Activated CD8-positive, alpha-beta memory T cell treated with anti-CD3 and anti-CD28 coated beads for 48 hours (primary cell): ENCODE measurements around the gene SENP3.
"Not testable (repeated sequence)": the region's sequence is repeated elsewhere in the genome, so short reads cannot be mapped to it uniquely, and the experiment has no call there.

Experiments used
- DNase-seq, 3 experiments: peaks; one replicate each; pipeline ENCODE4 v3.0.0-alpha.2; 2020; ENCODE audit warnings: low read depth in 2 of 3, low spot score in 2 of 3

The SENP3 gene

DNA sequence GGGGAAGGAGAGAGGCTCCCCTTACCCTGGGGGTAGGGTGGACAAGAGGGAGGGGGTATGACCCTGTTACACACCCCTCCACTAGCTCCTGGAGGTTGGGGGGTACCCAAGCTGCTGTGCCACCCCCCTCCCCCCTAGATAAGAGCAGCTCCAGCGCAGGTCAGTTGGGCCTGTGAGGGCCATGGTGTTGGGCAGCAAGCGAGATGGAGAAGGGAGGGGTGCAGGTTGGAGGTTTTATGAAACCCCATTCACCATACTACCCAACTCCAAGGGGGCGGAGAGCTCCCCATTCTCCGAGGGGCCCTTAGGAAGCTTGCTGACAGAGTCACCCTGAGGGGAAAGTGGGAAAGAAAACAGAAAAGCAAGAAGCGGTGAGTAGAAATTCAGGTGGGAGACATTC lies 29.9 kb downstream of the SENP3 start:
- no peak for DNase-seq

DNA sequence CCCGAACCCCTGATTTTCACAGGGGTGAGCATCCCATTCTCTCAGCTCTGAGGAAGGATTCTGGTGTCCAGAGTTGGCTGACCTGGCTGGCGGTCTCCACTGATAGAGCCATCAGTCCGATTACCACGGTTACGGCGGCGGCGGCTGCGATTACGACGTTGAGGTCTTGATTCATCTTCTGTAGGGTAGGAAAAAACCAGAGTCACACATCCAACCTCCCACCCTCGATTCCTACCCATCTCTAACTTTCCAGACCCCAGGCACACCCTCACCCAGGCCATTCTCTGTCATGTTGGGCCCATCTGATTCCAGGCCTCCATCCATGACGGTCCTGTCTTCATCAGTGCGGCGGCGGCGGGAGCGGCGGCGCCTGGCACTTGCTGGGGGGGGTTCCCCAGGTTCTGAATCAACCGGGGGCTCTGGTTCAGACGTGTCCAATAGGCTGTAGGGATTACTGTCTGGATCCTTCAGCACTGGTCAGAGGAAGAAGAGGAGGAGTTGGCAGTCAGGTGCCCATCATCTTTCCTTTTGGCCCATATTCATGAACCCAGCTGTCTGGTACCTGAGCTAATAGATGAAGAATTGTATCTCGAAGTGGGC lies 30.8 kb downstream of the SENP3 start:
- no peak for DNase-seq

DNA sequence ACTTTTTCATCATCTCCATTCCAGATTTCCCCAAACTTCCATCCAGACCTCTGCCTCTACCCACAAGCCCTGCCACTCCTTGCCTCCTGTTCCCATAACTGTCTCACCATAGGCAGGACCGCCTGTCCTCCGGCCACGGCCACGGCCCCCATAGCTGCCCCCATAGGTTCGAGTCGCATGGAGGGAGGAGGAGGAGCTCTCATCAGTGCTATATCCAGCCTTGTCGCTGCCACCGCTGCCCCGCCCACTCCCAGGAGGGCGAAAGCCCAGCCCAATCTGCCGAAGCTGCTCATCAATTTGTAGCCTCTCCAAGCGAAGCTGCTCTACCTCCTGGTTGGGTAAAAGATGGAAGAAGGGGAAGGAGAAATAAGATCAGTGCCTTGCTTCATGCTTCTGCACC lies 31.6 kb downstream of the SENP3 start:
- no peak for DNase-seq

DNA sequence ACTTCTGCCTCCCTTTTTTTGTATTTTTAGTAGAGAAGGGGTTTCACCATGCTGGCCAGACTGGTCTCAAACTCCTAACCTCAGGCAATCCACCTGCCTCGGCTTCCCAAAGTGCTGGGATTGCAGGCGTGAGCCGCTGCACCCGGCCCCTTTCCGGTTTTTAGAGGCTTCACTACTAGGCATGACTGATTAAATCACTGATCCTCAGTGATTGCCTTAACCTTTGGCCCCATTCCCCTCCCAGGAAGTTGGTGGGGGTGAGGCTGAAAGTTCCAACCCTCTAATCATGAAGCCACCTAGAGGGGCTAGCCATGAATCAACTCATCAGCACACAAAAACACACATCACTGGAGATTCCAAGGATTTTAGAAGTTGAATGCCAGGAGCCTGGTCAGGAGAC lies 35.8 kb downstream of the SENP3 start:
- not testable (repeated sequence) for DNase-seq

DNA sequence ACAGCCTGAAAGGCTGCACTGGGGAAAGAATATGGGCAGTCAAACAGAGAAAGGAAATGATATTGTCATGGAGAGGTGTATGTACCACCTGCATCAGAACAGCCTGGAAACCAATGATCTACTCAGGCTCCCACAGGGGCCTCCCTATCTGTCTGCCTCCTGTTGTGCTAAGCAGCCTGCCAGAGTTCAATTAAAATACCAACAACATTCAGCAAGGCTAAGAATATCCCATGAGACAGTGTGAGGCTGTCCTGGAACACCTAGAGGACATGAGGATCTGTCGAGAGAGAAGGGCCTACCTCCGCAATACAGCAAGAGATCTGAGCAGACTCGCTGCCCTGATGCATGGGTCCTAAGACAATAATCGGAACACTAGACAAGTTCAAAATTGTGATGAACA lies 44.6 kb downstream of the SENP3 start:
- DNase-seq = no peak

DNA sequence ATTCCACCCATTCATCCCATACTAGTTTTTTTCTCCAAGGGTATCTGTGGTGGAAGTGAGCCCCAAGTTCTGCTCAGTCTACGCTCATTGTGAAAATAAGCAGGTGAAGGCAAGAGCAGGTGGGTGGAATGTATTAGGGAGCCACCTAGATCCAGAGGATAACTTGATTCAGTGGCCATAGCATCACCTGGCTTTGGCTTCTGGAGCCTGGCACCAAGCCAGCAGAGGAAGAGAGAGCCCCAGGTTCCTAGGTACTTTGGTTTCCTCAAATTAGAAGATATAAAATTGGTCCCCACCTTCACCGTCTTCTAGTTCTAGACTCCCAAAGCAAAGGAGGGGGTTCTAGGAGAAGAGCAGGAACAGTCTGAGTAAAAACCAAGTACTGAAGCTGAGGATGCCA lies 48.9 kb downstream of the SENP3 start:
- no peak for DNase-seq

DNA sequence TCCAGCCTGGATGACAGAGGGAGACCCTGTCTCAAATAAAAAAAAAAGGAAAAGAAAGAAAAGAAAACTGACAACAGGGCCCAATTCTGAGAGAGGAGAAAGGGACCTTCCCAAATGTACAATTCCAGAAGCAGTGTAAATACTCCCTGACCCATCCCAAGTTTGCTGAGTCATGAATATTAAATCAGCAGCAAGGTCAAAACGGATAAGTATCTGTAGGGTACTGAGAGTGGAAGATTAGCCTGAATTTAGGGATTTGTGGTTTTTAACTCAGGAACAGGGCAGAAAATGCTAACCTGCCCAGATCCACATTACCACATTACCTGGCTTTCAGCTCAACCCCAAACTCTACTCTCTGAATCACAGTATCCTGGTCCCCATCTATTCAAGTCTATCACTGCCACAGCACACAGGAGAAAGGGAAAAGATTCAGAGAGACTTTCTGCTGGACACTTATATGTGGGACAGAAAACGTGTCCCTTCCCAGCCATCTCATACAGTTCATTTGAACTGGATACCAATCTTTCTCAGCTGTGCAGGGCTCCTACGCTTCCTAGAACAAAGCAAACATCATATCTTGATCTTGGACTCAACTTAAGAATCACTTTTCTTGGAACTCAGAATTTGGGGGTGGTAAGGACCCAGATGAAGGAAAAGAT lies 50.0 kb downstream of the SENP3 start:
- DNase-seq = no peak

DNA sequence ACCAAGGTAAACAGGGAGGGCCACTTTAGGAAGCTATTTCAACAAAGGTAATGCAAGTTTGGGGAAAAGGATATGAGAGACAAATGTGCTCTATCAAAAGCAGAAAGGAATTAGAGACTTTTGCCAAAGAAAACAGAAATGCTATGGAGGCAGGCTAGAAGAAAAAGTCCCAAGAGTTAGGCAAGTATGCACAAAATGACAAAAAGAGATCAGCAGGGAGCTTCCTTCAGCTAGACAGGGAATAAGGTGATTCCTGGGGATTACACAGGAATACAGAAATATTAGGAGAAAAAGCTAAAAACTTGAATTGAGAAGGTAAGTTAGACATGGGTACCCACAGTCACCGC lies 50.5 kb downstream of the SENP3 start:
- no peak for DNase-seq

DNA sequence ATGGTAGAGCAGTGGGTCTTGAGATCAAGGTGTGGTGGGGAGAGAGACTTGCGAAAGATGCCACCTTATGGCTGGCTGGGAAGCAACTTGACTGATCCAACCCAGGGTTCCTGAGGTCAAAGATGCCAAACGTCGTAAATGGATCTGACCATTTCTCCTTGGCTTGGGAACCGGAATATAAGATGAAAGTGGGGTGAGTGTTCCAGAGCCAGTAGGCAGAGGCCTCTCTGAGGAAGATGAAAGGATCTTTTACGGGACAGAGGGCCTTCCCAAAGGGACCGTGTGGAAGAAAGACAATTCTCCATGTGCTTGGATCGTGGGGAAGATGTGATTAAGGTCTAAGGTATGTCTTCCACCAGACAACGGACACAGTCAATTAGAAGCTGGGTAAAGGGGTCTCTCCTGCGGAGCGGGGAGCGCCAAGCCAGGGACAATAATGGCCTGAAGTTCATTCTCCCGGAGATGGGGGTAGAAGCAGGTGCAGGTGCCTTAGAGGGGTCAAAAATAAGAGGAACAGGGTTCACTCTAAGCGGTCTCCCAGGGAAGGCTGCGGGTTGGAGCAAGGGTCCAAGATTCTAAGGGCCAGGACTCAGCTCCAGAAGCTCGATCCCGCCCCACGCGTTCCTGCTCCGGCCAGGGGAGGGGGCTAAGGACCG lies 52.2 kb downstream of the SENP3 start:
- no peak for DNase-seq

DNA sequence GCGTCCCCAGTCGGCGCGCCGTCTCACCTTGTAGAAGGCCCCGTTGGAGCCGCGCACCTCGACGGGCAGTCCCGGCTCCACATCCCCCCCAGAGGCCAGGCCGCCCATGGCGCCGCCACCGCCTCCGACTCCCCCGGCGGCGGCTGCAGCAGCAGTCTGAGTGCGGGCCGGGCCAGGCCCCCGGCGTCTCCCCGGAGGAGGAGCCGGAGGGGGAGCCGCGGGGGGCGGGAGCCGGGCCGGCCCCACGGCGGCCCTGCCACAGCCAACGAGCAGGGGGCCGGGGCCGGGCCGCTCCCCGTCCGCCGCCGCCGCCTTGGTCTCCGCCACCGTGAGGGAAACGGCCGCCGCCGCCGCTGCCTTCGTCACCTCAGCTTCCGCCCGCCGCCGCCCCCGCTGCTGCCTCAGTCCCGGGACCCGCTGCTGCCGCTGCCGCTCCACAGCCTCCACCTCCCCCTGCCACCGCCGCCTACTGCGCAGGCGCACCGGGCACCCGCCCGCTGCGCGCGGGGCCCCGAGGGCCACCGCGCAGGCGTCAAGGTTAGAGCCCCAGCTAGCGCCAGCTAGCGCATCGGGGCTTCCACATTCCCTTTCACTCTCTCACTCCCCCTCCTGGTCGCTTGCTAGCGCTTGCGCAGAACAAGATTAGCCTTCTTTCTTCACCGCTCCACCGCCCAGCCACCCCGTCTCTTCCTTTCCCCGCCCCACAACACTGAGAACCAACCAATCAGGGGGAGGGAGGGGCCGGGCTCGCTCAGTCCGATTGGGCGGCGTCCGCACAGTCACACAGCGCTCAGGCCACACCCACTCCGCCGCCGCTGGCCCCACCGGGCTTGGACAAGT lies 52.9 kb downstream of the SENP3 start, which contains the start of gene FXR2:
TSS of gene FXR2 (minus strand) at position 473 of the 840 bp plus-strand sequence. CDS start at position 108, 365 bp downstream.
- DNase-seq = peak; percentile 94 to 100 (median 95)

DNA sequence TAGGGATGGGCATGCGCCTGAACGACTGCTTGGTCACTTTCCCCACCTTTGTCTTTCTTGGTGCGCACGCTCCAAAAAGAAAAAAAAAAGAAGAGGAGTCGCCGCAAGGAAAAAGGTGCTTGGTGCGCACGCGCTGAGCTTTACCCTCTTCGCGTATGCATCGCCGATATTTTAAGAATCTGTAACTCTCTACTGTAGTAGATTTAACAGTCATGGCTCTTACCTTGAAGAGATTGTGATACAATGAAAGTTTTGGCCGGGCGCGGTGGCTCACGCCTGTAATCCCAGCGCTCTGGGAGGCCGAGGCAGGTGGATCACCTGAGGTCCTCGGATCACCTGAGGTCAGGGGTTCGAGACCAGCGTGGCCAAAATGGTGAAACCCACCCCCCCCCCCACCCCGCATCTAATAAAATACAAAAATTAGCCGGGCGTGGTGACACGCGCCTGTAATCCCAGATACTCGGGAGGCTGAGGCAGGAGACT lies 53.6 kb downstream of the SENP3 start:
- no peak for DNase-seq

DNA sequence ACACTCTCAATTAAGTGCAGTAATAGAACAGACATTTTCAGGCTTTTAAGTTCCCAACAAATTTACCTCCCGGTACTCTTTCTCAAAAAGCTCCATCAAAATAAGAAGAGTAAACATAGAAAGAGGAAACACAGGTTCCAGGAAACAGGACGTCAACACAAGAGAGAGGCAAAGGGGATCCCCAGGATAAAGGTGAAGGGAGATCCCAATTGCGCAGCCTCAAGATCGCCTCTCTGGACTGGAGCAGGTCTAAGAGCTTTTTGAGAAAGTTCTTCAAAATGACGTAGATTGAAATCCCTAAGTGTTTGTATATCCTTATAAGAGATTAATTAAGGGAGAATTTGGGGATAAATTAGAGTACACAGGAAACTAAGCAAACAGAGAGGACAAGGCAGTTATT lies 56.9 kb downstream of the SENP3 start:
- no peak for DNase-seq

DNA sequence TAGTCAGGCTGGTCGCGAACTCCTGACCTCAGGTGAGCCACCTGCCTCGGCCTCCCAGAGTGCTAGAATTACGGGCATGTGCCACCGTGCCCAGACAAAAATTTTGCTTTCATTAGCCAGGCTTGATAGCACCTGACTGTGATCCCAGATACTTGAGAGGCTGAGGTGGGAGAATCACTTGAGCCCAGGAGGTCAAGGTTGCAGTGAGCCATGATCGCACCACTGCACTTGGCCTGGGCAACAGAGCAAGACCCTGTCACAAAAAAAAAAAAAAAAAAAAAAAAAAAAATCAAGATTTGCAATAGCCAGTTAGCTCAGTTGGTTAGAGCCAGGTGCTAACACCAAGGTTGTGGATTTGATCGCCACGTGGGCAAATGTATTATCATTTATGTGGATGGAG lies 59.1 kb downstream of the SENP3 start:
- DNase-seq = no peak
